Endothelial cell of umbilical vein (primary cell): ENCODE results near the gene PNMA6F. TPM values are rescaled to one million over a fixed set of nuclear protein-coding genes. Genes with fewer than 3 reads are reported as not detected.

Experiments
- BruUV-seq: library from RNA; stranded (reverse); fragments of 400-500 nt; replicated peaks from 2 replicates; lab custom pipeline; 2021; lab: Mats Ljungman, UMichigan
- CTCF ChIA-PET: fragments of 300-600, 350-600 bp; sonication (Branson Sonifier 250); formaldehyde crosslinking; loops from one replicate; lab custom pipeline; 2021; ENCODE audit warnings: antibody characterized with exemption, inconsistent platforms; lab: Charles Lee
- POLR2A ChIA-PET: fragments of 300-600, 350-600 bp; sonication (Branson Sonifier 250); formaldehyde crosslinking; loops from one replicate; lab custom pipeline; 2021; ENCODE audit warnings: antibody characterized with exemption, inconsistent platforms; lab: Charles Lee
- DNase-seq: peaks from one replicate; pipeline ENCODE4 v3.0.0-alpha.2; 2011; ENCODE audit warnings: low read depth, low spot score
- FAIRE-seq: peaks from 2 replicates; lab custom pipeline; 2011; peaks lifted over from hg19 to GRCh38; lab: Jason Lieb, UNC
- H2AFZ ChIP-seq: 2 replicates; pipeline ENCODE4 v1.6.0; 2012; ENCODE audit warnings: low read depth, low read length, control low read depth, inconsistent platforms
- H3K27ac ChIP-seq: 2 replicates; pipeline ENCODE4 v1.5.1; 2011; ENCODE audit warnings: low read depth, mild to moderate bottlenecking, control low read depth, low read length, moderate library complexity; ENCODE audit not compliant: insufficient read depth
- H3K27me3 ChIP-seq, 2 experiments: 2 replicates each; pipeline versions ENCODE4 v1.6.0 to v1.6.1; 2011; ENCODE audit warnings: low read length in 2 of 2, mixed read lengths in 1 of 2; ENCODE audit not compliant: control insufficient read depth in 2 of 2, insufficient read depth in 2 of 2
- H3K36me3 ChIP-seq, 2 experiments: 2 replicates in 1 of 2; 3 replicates in 1 of 2; pipeline ENCODE4 v1.5.1; 2011; ENCODE audit warnings: low read length in 2 of 2, mild to moderate bottlenecking in 1 of 2, moderate library complexity in 1 of 2; ENCODE audit not compliant: control insufficient read depth in 2 of 2, insufficient read depth in 2 of 2; ENCODE audit errors: extremely low read depth in 1 of 2
- H3K4me1 ChIP-seq: 3 replicates; pipeline ENCODE4 v1.5.1; 2011; ENCODE audit warnings: mild to moderate bottlenecking, low read length; ENCODE audit not compliant: control insufficient read depth, insufficient read depth; ENCODE audit errors: extremely low read depth
- H3K4me2 ChIP-seq: 2 replicates; pipeline ENCODE4 v1.6.1; 2011; ENCODE audit warnings: low read length, control low read depth, mixed read lengths; ENCODE audit not compliant: insufficient read depth
- H3K4me3 ChIP-seq, 3 experiments: fragments of 200-600 bp in 1 of 3; sonication (generic), shearing (Covaris generic) in 1 of 3; replicated peaks in 1 of 3; 2 replicates each; pipeline ENCODE4 v1.5.1; 2011 to 2016; ENCODE audit warnings: control low read depth in 3 of 3, low read length in 3 of 3, mild to moderate bottlenecking in 2 of 3, inconsistent platforms in 1 of 3, low read depth in 1 of 3, moderate library complexity in 1 of 3; ENCODE audit not compliant: insufficient read depth in 1 of 3
- H3K79me2 ChIP-seq: 2 replicates; pipeline ENCODE4 v1.6.0; 2012; ENCODE audit warnings: low read length, inconsistent platforms; ENCODE audit not compliant: control insufficient read depth, insufficient read depth
- H3K9ac ChIP-seq: replicated peaks from 2 replicates; pipeline ENCODE3; 2011; ENCODE audit warnings: low read length, control low read depth; ENCODE audit not compliant: insufficient read depth; ENCODE audit errors: extremely low read depth
- H3K9me1 ChIP-seq: replicated peaks from 3 replicates; pipeline ENCODE4 v1.6.0; 2011; ENCODE audit warnings: mild to moderate bottlenecking, low read length; ENCODE audit not compliant: control insufficient read depth, insufficient read depth; ENCODE audit errors: extremely low read depth
- H3K9me3 ChIP-seq: replicated peaks from 2 replicates; pipeline ENCODE4 v1.5.1; 2012; ENCODE audit warnings: low read length, inconsistent platforms; ENCODE audit not compliant: control insufficient read depth, insufficient read depth
- H4K20me1 ChIP-seq: replicated peaks from 2 replicates; pipeline ENCODE3; 2011; ENCODE audit warnings: mild to moderate bottlenecking, low read length; ENCODE audit not compliant: control insufficient read depth, insufficient read depth; ENCODE audit errors: extremely low read depth
- CTCF ChIP-seq, 2 donors: IDR thresholded peaks; 1 replicate in 1 of 2; 2 replicates in 1 of 2; pipeline ENCODE4 v1.5.1; 2011; ENCODE audit warnings: low read length in 2 of 2, mild to moderate bottlenecking in 2 of 2, moderate library complexity in 2 of 2, control low read depth in 1 of 2, inconsistent platforms in 1 of 2, low read depth in 1 of 2; ENCODE audit not compliant: insufficient read depth in 1 of 2; ENCODE audit errors: extremely low read depth in 1 of 2
- EZH2 ChIP-seq: IDR thresholded peaks from 2 replicates; pipeline ENCODE4 v1.6.1; 2012; ENCODE audit warnings: borderline replicate concordance, low read depth, mild to moderate bottlenecking, moderate library complexity, low read length, inconsistent platforms; ENCODE audit not compliant: severe bottlenecking
- FOS ChIP-seq: IDR thresholded peaks from 2 replicates; pipeline ENCODE4 v1.6.1; 2011; ENCODE audit warnings: mild to moderate bottlenecking, low read length, moderate library complexity, borderline replicate concordance; ENCODE audit not compliant: insufficient read depth
- GATA2 ChIP-seq: IDR thresholded peaks from 2 replicates; pipeline ENCODE4 v1.7.0; 2011; ENCODE audit warnings: low read depth, mild to moderate bottlenecking, moderate library complexity, mixed read lengths, low read length; ENCODE audit not compliant: insufficient read length, insufficient read depth
- JUN ChIP-seq: IDR thresholded peaks from 2 replicates; pipeline ENCODE4 v1.6.1; 2011; ENCODE audit warnings: borderline replicate concordance, low read depth; ENCODE audit not compliant: insufficient read length, insufficient read depth
- MYC ChIP-seq: IDR thresholded peaks from one replicate; pipeline ENCODE4 v1.6.1; 2011; ENCODE audit warnings: mild to moderate bottlenecking, low read depth, low read length
- POLR2A ChIP-seq: IDR thresholded peaks from 2 replicates; pipeline ENCODE4 v1.6.1; 2012; ENCODE audit warnings: low read depth, mild to moderate bottlenecking, control low read depth, low read length
- POLR2AphosphoS5 ChIP-seq: IDR thresholded peaks from 2 replicates; pipeline ENCODE4 v1.6.1; 2012; ENCODE audit warnings: low read depth, mild to moderate bottlenecking, control low read depth, low read length, moderate library complexity; ENCODE audit not compliant: insufficient read depth
- dilution Hi-C: fragments of 300-500 bp; cut with MboI; formaldehyde crosslinking; loops from one replicate; pipeline ENCODE4 v1.15.0; 2019; ENCODE audit warnings: low sequenced_read_pairs; ENCODE audit not compliant: extremely low pct_ligation_motif_present
- intact Hi-C: fragments of 100-400 bp; cut with micrococcal nuclease; formaldehyde crosslinking; loops from one replicate; pipeline ENCODE4 v1.10.0; 2022
- polyA plus RNA-seq, 4 experiments: library from polyadenylated mRNA; depleted of rRNA in 3 of 4; stranded (reverse) in 3 of 4; unstranded in 1 of 4; fragments of >200 nt; gene quantifications; 2 replicates each; pipeline versions ENCODE4 v1.2.1 to v1.2.3, GENCODE V29; 2011 to 2012; ENCODE audit warnings: missing spikeins in 1 of 4
- total RNA-seq: library from RNA; stranded (reverse); gene quantifications from 2 replicates; pipeline ENCODE4 v1.2.3, GENCODE V29; 2021
- TF ChIP-seq, protein P1 (sequence below): IDR thresholded peaks from 2 replicates; pipeline ENCODE4 v1.6.1; 2011; ENCODE audit not compliant: insufficient read depth, insufficient read length

The PNMA6F gene
- total and polyA plus RNA-seq, 2 donors (not counting 3 experiments of a cell fraction or from before 2014, with no cell fraction given) = not detected

DNA sequence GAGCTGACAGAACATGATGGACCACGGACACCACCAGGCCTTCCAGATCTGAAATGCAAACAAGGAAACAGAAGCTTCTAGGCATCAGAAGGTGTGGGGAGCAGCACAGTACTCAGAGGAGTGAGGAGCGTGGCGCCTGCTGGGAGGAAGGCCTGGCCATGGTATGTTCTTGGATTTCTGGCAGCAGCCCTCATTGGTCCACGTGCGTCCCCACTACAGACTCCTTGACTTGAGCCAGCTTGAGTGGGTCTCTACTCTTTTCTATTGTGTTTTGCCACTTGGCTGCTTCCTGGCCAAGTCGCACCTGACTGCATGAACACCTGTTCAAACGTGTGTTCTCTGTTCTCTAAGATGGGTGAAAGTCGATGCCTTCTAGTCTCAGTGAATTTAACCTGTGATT is 30.4 kb upstream of the PNMA6F start:
- Histone ChIP-seq H3K4me2 (no peak overlapping the region), H3K9me1 (no peaks in the 10 kb centered on the region), H2AFZ (no peak overlapping the region), H3K79me2 (no peaks in the 10 kb centered on the region), H3K4me3 (no peak overlapping the region), H3K27me3 (no peaks in the 10 kb centered on the region), H4K20me1 (no peaks in the 10 kb centered on the region), H3K9ac (no peak overlapping the region), H3K27ac (no peak overlapping the region), H3K36me3 (peaks cover 0 to 5% of the 10 kb centered on the region in 2 experiments), H3K4me1 (no peaks in the 10 kb centered on the region), H3K9me3 (no peaks in the 10 kb centered on the region)
- POLR2A ChIA-PET = no interaction called here
- BruUV-seq = no TSS peak
- DNase-seq (no peak), FAIRE-seq (no peak)
- dilution Hi-C loops (no loop called here), intact Hi-C loops (no loop called here)
- CTCF ChIA-PET = no interaction called here
- TF ChIP-seq JUN = no peak

DNA sequence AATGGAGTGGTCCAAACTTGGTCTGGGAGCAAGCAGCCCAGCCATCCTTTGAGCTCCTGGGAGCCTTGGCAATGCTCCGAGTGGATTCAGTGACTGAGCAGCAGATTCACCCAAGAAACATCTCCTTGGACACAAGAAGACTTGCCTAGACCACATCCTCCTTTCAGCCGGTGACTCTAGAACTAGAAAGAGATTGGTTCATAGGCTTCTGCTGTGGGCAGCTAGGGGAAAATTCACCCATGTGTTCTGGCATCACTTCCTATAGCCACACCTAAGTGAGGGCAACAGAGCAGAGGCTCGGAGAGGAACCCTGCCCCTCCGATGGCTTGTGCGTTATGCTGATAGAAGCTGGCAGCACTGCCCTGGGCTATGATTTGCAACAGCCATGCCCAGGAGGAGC is 28.4 kb upstream of the PNMA6F start:
- Histone ChIP-seq H2AFZ (no peak overlapping the region), H3K27ac (no peak overlapping the region), H3K79me2 (no peaks in the 10 kb centered on the region), H3K9me3 (no peaks in the 10 kb centered on the region), H3K9ac (no peak overlapping the region), H3K36me3 (peaks cover 0 to 11% of the 10 kb centered on the region in 2 experiments), H4K20me1 (no peaks in the 10 kb centered on the region), H3K4me2 (no peak overlapping the region), H3K4me1 (no peaks in the 10 kb centered on the region), H3K9me1 (no peaks in the 10 kb centered on the region), H3K4me3 (no peak overlapping the region), H3K27me3 (no peaks in the 10 kb centered on the region)
- BruUV-seq = no TSS peak
- no peak for FAIRE-seq
- DNase-seq = no peak
- dilution Hi-C loops = no loop called here
- CTCF ChIA-PET = no interaction called here
- intact Hi-C loops = no loop called here
- TF ChIP-seq FOS = no peak
- TF ChIP-seq MYC = no peak
- no peak for TF ChIP-seq CTCF (IDR thresholded peaks at IDR 0.05; ENCODE audit: extremely low read depth in 1 of 2, insufficient read depth in 1 of 2, low read depth in 1 of 2, low read length in 2 of 2)
- no peak for TF ChIP-seq POLR2A
- TF ChIP-seq JUN = no peak
- no peak for TF ChIP-seq POLR2AphosphoS5
- no peak for TF ChIP-seq EZH2
- TF ChIP-seq, protein P1, sequence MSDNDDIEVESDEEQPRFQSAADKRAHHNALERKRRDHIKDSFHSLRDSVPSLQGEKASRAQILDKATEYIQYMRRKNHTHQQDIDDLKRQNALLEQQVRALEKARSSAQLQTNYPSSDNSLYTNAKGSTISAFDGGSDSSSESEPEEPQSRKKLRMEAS = no peak
- TF ChIP-seq GATA2 = no peak
- POLR2A ChIA-PET = interaction anchor here (0.6 kb wide), 1 partner anchor 16 kb away, joined by 5 read pairs; no protein-coding TSS in a partner anchor
